OCI-M2 (cell line): ENCODE data around the gene UPF1.
A peak's percentile ranks its signal among the peaks of the same experiment; 100 is the strongest.

ENCODE experiments used
- DNase-seq: peaks from one replicate; lab custom pipeline; 2025; ENCODE audit not compliant: unreplicated experiment; lab: John Stamatoyannopoulos, UW

The UPF1 gene

GRCh38 chr19:18869781-18870530 lies 38.2 kb downstream of the UPF1 start:
- DNase-seq = no peak

GRCh38 chr19:18870531-18871172 lies 38.9 kb downstream of the UPF1 start:
- DNase-seq = no peak

- no peak for DNase-seq
Measured at GRCh38 chr19:18871543-18871942, 39.8 kb downstream of the UPF1 start.

DNA sequence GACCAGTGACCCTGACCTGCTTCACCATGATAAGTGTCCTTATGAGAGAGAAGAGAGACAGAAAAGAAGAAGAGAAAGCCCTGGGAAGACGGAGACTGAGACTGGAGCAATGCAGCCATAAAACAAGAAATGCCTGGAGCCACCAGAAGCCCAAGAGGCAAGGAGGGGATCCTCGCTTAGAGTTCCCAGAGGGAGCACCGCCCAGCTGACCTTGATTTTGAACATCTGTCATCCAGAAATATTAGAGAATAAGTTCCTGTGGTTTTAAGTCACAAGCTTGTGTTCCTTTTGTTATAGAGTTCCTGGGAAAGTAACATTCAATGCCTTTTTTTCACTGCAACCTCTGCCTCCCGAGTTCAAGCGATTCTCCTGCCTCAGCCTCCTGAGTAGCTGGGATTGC lies 44.0 kb downstream of the UPF1 start:
- no peak for DNase-seq

DNA sequence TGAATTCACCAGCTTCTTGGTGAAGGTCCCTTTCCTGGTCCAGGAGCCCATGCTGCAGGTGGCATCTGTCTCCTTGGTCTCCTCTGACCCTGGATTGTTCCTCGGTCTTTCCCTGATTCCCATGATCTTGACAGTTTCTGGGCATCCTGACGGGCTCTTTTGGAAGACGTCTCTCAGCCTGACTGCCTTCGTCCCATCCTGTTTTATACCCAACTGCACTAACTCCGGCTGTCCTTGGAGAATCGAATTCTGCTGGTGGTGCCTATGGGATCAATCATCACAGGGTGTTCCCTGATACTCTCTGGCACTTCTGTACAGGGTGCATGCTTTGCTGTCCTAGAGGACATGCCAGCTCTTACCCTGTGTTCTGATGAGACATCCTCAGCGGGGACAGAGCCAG lies 45.1 kb downstream of the UPF1 start:
- DNase-seq = no peak

DNA sequence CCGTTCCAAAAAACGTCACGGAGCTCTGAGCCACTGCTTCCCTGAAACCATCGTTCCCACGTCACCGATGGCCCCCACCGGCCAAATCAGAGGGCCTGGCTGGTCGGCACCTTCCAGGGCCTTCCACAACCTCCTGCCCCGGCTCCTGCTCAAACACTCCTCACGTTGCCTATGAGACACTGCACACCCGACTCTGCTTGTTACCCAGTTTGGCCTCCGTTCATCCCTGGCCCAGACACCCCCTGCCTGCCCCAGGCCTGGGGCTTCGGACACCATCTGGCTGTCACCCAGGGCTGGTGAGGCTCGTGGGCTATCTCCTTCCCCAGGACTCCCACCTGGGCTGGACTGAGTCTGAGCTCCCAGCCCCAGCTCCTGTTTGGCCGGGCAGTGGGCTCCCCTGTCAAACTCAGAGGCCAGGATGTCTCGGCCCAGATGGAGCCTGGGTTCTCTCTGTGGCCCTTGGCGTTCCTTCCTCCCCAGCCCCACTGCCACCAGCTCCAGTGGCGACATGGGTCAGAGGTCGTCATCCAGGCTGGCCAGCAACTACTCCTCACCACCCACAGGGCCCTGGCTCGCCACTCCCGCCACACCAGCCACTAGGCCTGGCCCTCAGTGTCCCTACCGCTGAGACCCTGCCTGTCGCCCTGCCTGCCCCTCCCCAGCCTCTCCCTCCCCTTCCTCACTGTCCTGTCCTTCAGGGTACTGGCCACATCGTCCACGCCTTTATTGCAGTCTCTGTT lies 46.5 kb downstream of the UPF1 start:
- no peak for DNase-seq

DNA sequence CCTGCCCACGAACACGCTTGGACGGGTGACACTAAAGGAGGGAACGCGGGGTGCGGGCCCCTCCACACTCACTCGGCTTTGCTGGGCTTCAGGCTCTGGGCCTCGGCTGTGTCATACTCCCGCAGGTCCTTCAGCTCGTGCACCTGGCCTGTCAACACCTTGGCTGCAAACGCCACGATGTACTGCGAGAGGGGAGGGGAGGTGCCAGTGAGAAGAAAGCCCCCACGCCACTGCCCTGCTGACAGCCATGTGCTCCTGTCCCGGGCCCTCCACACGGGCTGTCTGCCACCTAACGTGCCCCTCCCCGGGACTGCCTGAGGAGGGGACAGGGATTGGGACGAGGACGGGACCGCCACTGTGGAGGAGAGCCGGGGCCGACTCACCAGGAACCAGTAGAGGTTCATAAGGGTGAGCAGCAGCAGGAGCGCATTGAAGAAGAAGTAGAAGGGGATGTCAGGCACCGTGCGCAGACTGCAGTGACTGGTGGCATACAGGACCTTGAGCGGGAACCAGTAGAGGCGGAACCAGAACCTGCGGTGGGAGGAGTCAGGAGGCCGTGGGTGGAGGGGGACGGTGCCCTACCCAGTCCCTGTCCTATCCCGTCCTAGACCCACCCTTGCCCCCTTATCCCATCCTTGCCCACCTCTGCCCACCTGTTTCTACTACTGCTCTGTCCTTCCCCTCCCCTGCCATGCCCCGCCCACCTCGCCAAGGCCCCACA lies 47.3 kb downstream of the UPF1 start:
- DNase-seq = no peak

DNA sequence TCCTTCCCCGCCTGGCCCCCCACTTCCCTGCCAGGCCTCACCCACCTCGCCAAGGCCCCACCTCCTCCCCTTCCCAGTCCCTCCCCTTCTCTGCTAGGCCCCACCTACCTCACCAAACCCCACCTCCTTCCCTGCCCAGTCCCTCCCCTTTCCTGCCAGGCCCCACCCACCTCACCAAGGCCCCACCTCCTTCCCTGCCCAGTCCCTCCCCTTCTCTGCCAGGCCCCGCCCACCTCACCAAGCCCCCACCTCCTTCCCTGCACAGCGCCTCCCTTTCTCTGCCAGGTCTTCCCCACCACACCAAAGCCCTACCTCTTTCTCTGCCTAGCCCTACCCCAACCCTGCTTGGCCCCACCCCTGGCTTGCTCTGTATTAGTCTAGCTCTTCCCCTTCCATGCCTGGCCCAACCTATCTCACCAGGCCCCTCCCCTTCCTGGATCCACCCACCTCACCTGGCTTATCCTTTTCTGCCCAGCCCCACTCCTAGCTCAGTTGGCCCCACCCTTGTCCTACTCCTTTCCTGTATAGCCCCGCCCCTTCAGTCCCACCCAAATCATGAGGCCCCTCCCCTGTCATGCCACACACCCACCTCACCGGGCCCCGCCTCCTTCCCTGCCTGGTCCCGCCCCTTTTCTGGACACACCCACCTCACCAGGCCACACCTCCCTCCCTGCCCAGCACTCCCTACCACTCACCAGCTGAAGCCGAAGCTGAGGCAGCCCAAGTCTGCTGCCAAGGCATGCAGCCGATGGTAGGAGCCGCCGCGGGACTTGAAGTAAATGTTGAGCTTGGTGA lies 48.0 kb downstream of the UPF1 start:
- DNase-seq = no peak

GRCh38 chr19:18881491-18881890 lies 49.7 kb downstream of the UPF1 start:
- DNase-seq = no peak

GRCh38 chr19:18883526-18884304 lies 52.0 kb downstream of the UPF1 start:
- DNase-seq = no peak

- DNase-seq = no peak
Measured at GRCh38 chr19:18886972-18887371, 55.2 kb downstream of the UPF1 start.

DNA sequence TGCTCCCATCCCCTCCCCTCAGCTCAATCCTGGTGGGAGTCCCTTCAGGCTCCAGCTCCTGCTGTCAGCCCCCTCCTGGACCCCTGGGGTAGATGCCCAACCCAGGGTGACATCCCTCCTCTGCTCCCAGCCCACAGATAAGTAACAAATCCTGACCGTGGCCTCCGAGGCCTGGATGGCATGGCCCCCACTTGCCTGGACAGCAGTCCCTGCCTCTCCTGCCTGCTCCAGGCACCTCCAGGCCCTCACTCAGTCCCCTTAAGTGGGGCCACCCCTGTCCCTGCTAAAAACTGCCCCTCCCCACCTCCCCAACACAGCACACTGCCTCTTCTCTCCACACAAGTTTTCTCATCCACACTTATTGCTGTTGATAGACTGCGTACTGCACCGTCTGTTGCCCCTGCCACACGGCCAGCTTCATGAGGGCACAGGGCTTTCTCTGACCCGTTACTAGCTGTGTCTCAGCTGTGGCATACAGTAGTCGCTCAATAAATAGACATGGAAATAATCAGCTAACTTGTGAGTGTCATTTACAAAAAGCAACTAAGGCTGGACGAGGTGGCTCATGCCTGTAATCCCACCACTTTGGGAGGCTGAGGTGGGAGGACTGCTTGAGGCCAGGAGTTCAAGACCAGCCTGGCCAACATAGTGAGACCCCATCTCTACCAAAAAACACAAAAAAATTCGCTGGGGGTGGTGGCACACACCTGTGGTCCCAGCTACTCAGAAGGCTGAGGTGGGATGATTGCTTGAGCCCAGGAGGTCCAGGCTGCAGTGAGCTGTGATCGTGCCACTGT lies 58.4 kb downstream of the UPF1 start:
- no peak for DNase-seq

DNA sequence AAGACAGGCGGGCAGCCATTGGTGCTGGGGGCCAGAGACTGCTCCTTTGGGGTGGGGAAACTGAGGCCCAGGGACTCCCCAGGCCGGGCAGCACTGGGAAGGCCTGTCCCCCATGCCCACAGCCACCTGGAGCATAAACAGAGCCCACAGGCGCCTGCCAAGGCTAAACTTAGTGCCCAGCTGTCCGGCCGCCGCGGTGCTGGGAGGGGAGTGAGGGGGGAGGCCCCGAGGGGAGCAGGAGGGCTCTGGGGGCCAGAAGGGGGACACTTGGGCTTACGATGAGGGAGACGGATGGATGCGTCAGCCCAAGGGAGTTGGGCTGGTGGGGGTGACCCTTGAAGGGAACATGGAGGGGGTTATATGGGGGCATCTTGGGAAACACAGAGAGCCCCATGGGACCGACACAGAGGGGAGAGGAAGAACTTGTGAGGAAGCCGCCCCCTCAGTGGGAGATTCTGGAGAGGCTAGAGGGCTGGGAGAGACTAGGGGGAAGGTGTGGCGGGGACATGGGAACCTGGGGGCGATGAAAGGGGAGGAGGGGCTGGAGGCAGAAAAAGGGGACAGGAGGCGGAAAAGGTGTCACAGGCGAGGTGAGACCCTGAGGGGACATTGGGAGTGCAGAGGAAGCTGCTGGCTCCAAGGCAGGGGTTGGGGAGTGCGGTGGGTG lies 62.0 kb downstream of the UPF1 start:
- no peak for DNase-seq

GRCh38 chr19:18894254-18895037 lies 62.7 kb downstream of the UPF1 start:
- no peak for DNase-seq

DNA sequence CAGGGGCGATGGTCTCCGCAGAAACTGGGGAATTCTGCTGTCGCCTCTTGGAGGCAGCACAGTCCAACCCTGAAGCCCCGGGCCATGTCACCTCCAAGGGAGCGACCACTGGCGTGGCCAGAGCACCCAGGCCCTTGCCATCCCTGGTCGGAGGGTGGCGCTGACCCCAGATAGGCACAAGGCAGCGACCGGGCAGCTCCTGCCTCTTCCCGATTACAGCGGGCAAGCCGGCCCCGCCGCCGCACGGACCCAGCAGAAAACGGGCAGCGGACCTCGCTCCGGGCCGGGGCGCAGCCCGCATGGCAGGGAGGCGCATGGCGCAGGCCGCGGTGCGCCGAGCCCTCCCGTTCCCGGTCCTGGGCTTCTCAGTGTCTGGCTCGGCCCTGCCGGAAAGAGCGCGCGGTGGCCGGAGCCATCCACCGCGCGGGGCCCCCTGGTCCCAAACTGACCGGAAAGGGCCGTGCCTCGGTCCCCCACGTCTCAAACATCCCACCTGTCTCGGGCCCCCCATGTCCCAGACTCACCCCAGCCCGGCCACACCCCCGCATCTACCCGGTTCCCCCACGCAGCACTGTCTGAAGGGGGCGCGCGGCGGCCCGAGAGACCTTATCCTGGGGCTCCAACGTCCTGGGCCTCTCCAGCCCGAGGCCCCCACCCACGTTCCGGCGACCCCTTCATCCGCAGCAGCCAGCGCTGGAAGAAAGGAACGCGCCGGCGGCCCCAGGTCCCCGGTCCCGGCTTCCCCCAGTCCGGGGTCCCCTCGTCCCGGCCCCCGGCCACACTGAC lies 63.5 kb downstream of the UPF1 start:
- peak; percentile 65 for DNase-seq

DNA sequence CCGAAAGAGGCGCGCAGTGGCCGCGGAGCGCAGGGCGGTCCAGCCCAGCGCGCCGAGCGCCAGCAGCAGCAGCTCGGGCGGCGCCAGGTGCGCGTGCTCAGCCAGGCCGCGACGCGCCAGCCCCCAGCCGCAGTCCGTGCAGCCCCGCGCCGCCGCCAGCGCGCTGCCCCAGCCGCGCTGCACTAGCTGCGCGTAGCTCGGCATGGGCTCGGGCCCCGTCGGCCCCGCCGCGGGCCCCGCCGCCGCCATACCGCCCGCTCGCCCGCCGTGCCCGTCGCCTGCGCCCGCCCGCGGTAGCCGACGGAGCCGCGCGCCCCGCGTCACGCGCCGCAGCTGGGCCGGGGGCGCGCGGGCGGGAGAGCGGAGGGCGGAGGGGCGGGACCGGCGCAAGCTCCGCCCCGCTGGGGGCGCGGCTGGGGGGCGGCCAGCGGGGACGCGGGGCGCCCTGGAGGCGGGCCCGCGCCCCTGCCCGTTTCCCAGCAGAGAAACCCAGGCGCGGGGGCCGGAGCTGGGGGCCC lies 64.1 kb downstream of the UPF1 start, which contains the start of gene CERS1:
Gene CERS1 (minus strand): TSS at position 335 of the 518 bp plus-strand sequence. CDS start 86 bp downstream, at position 249.
- no peak for DNase-seq

DNA sequence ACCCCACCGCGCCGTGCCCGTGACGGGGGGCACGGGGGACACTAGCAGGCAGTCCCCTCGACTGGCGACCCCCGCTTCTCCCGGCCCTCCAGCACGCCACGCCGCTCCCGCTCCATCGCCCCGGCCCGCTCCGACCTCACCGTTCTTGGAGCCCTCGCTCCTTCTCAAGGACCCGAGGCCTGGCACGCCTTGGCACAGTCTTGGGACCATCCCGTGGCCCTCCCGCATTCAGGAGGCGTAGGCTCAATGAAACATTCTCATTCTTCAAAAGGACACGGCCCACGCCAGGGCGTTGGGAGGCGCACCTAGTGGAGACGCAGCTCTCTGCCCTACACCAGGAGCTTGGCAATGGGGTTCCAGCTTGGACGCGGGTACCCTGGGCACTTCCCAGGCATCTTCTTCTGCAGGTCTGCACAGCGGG lies 64.7 kb downstream of the UPF1 start:
- no peak for DNase-seq
